Body of pancreas (tissue), 4 donors: ENCODE data around the gene ZSWIM3. TPM values are rescaled to one million over a fixed set of nuclear protein-coding genes. Genes with fewer than 3 reads are reported as not detected.

Experiments
- ATAC-seq: fragments of 150-250 bp; one replicate; pipeline ENCODE4 v1.9.1; 2016
- DNase-seq, 4 donors: peaks; one replicate each; pipeline ENCODE4 v3.0.0-alpha.2; 2019
- H3K27ac ChIP-seq, 4 donors: fragments of 200-600 bp; sonication (generic); 1 replicate in 3 of 4; 2 replicates in 1 of 4; pipeline versions ENCODE4 v1.5.1 to v1.6.1; 2016 to 2019; ENCODE audit warnings: mild to moderate bottlenecking in 1 of 4, mixed read lengths in 1 of 4, moderate library complexity in 1 of 4
- H3K27me3 ChIP-seq, 2 donors: fragments of 200-600 bp; sonication (generic); one replicate each; pipeline ENCODE4 v1.6.0; 2016; ENCODE audit warnings: mild to moderate bottlenecking in 1 of 2
- H3K36me3 ChIP-seq, 2 donors: fragments of 200-600 bp; sonication (generic); replicated peaks in 1 of 2; 2 replicates each; pipeline ENCODE4 v1.5.1; 2016; ENCODE audit warnings: low read depth in 2 of 2; ENCODE audit not compliant: insufficient read depth in 1 of 2
- H3K4me1 ChIP-seq: fragments of 200-600 bp; sonication (generic); one replicate; pipeline ENCODE4 v1.6.0; 2016
- H3K4me3 ChIP-seq, 2 donors: fragments of 200-600 bp; sonication (generic); 1 replicate in 1 of 2; 2 replicates in 1 of 2; pipeline ENCODE4 v1.5.1; 2016 to 2019
- H3K9me3 ChIP-seq, 3 donors: fragments of 200-600 bp; sonication (generic); 1 replicate in 2 of 3; 2 replicates in 1 of 3; pipeline ENCODE4 v1.5.1; 2016
- CTCF ChIP-seq, 7 experiments: fragments of 450-650 bp in 4 of 7; fragments of 200-600 bp in 3 of 7; sonication (generic) in 3 of 7; IDR thresholded peaks; one replicate each; pipeline ENCODE4 v1.5.1; 2016 to 2019; ENCODE audit warnings: antibody characterized with exemption in 7 of 7
- POLR2A ChIP-seq, 3 donors: fragments of 450-650 bp; IDR thresholded peaks; one replicate each; pipeline ENCODE4 v1.6.1; 2016; ENCODE audit warnings: antibody characterized with exemption in 3 of 3, mild to moderate bottlenecking in 2 of 3
- WGBS, 2 donors: methylation state at CpG; one replicate each; pipeline ENCODE4 v1.1.5; 2017; 5-methylcytosine and 5-hydroxymethylcytosine counted together
- intact Hi-C: fragments of 100-400 bp; cut with DNase I; formaldehyde crosslinking; loops from one replicate; pipeline ENCODE4 v1.15.1; 2023
- total RNA-seq, 2 donors: library from RNA; depleted of rRNA; stranded (reverse); fragments of >200 nt; gene quantifications; one replicate each; pipeline ENCODE4 v1.1.0, GENCODE V29; 2016

ZSWIM3 gene
- total RNA-seq, 2 donors from 2014 or later, result 1.6 to 2.1 TPM

- WGBS, 2 donors, result 83 to 92% methylated on average over 15 to 19 of the region's 19 CpGs
- no peak for DNase-seq
- Histone ChIP-seq H3K27ac (no peak overlapping the region), H3K4me3 (no peak overlapping the region), H3K4me1 (peaks cover 24% of the 10 kb centered on the region), H3K36me3 (peaks cover 0 to 8% of the 10 kb centered on the region in 2 donors), H3K9me3 (no peaks in the 10 kb centered on the region), H3K27me3 (no peaks in the 10 kb centered on the region)
- TF ChIP-seq POLR2A (IDR thresholded peaks at IDR 0.05) (no peak), CTCF (IDR thresholded peaks at IDR 0.05) (no peak)
- intact Hi-C loops, result no loop called here
- ATAC-seq, result no peak
These were observed 29.4 kb downstream of the ZSWIM3 start for GRCh38 chr20:45886590-45887345.

- Histone ChIP-seq H3K27ac (no peak within 1 kb of the TSS), H3K36me3 (peaks cover 0 to 8% of the 10 kb centered on the region in 2 donors), H3K4me1 (peaks cover 24% of the 10 kb centered on the region), H3K27me3 (no peaks in the 10 kb centered on the region), H3K4me3 (no peak within 1 kb of the TSS), H3K9me3 (no peaks in the 10 kb centered on the region)
- intact Hi-C loops, result no loop called here
- 89 to 90% methylated on average over 7 to 8 of the region's 8 CpGs for WGBS, 2 donors
- TF ChIP-seq CTCF (IDR thresholded peaks at IDR 0.05) (no peak), POLR2A (IDR thresholded peaks at IDR 0.05) (no peak)
- DNase-seq (no peak), ATAC-seq (no peak)
These were observed 29.9 kb downstream of the ZSWIM3 start, which contains the start of gene SPATA25 for GRCh38 chr20:45887346-45887715. Gene SPATA25 (minus strand): TSS chr20:45887622. CDS start chr20:45887590, 32 bp downstream.

- H3K27me3 ChIP-seq, result no peaks in the 10 kb centered on the region
- H3K27ac ChIP-seq, result no peak overlapping the region
- intact Hi-C loops, result no loop called here
- H3K4me1 ChIP-seq, result peaks cover 33% of the 10 kb centered on the region
- H3K36me3 ChIP-seq, result peaks cover 0 to 3% of the 10 kb centered on the region in 2 donors
- H3K9me3 ChIP-seq, result no peaks in the 10 kb centered on the region
- no peak for TF ChIP-seq POLR2A (IDR thresholded peaks at IDR 0.05)
- no peak for TF ChIP-seq CTCF (IDR thresholded peaks at IDR 0.05)
- ATAC-seq (no peak), DNase-seq (no peak)
- no peak overlapping the region for H3K4me3 ChIP-seq
- WGBS, 2 donors, result 80 to 83% methylated on average over 1 to 3 of the region's 3 CpGs
These were observed 31.3 kb downstream of the ZSWIM3 start for GRCh38 chr20:45888681-45889080.

GRCh38 chr20:45890077-45890984 is 32.9 kb downstream of the ZSWIM3 start:
- Histone ChIP-seq H3K4me3 (peak overlapping the region; percentile 86 to 90), H3K4me1 (peaks cover 33% of the 10 kb centered on the region), H3K9me3 (no peaks in the 10 kb centered on the region), H3K36me3 (peaks cover 0 to 5% of the 10 kb centered on the region in 2 donors), H3K27ac (peak overlapping the region; percentile 65 to 80 (median 75)), H3K27me3 (no peaks in the 10 kb centered on the region)
- peak; percentile 38 to 72 (median 59) for TF ChIP-seq CTCF (IDR thresholded peaks at IDR 0.05)
- peak in 2 of 3 donors; percentile 39 to 41 for TF ChIP-seq POLR2A (IDR thresholded peaks at IDR 0.05)
- peak; percentile 76 for ATAC-seq
- intact Hi-C loops, result loop anchor here (10.0 kb wide), 1 partner anchor 74 kb away; no protein-coding TSS in a partner anchor
- 2 to 20% methylated on average over 1 to 78 of the region's 79 CpGs for WGBS, 2 donors
- DNase-seq, result peak; percentile 82 to 89 (median 86)
